HepG2 (cell line): ENCODE data around the gene SLC2A4. TPM values are rescaled to one million over a fixed set of nuclear protein-coding genes. Genes with fewer than 3 reads are reported as not detected.

Experiments used
- ARNT ChIP-seq: fragments of 450-650 bp; IDR thresholded peaks from 2 replicates; pipeline ENCODE4 v1.6.1; 2017
- BRCA1 ChIP-seq: sonication (generic); formaldehyde crosslinking; IDR thresholded peaks from 2 replicates; pipeline ENCODE4 v1.4.0; 2020; ENCODE audit warnings: missing genetic modification reagents
- FOSL1 ChIP-seq: sonication (generic); formaldehyde crosslinking; IDR thresholded peaks from 2 replicates; pipeline ENCODE4 v1.9.0; 2021; ENCODE audit warnings: missing genetic modification reagents, borderline replicate concordance
- FOXA3 ChIP-seq: IDR thresholded peaks from 2 replicates; pipeline ENCODE4 v1.6.1; 2016; ENCODE audit warnings: missing genetic modification reagents, missing compliant biosample characterization
- HMG20A ChIP-seq: IDR thresholded peaks from 2 replicates; pipeline ENCODE4 v1.6.1; 2016; ENCODE audit warnings: borderline replicate concordance
- HNRNPUL1 ChIP-seq: fragments of 200-400 bp; formaldehyde crosslinking; IDR thresholded peaks from 2 replicates; pipeline ENCODE4 v1.6.1; 2017; ENCODE audit warnings: low read depth, mild to moderate bottlenecking, low read length, moderate library complexity
- JUND ChIP-seq: sonication (generic); formaldehyde crosslinking; IDR thresholded peaks from 2 replicates; pipeline ENCODE4 v1.8.0; 2022; ENCODE audit warnings: mild to moderate bottlenecking, missing genetic modification reagents
- KLF12 ChIP-seq: sonication (generic); formaldehyde crosslinking; IDR thresholded peaks from 2 replicates; pipeline ENCODE4 v1.4.0; 2020; ENCODE audit warnings: missing genetic modification reagents, borderline replicate concordance
- NRL ChIP-seq: sonication (generic); formaldehyde crosslinking; IDR thresholded peaks from 2 replicates; pipeline ENCODE4 v1.5.0; 2020; ENCODE audit warnings: missing genetic modification reagents, mild to moderate bottlenecking, moderate library complexity, borderline replicate concordance
- REPIN1 ChIP-seq: sonication (generic); formaldehyde crosslinking; IDR thresholded peaks from 2 replicates; pipeline ENCODE4 v1.8.0; 2022; ENCODE audit warnings: missing genetic modification reagents, low read depth, mild to moderate bottlenecking, borderline replicate concordance
- SMARCC2 ChIP-seq: fragments of 450-650 bp; IDR thresholded peaks from 2 replicates; pipeline ENCODE4 v1.6.1; 2017; ENCODE audit warnings: antibody characterized with exemption, mild to moderate bottlenecking
- ZFP37 ChIP-seq: sonication (generic); formaldehyde crosslinking; IDR thresholded peaks from 2 replicates; pipeline ENCODE4 v1.4.0; 2020; ENCODE audit warnings: missing genetic modification reagents, borderline replicate concordance
- ZNF253 ChIP-seq: sonication (generic); formaldehyde crosslinking; IDR thresholded peaks from 2 replicates; pipeline ENCODE4 v1.8.0; 2022; ENCODE audit warnings: mild to moderate bottlenecking, missing genetic modification reagents, borderline replicate concordance
- ZNF333 ChIP-seq: sonication (generic); formaldehyde crosslinking; IDR thresholded peaks from 2 replicates; pipeline ENCODE4 v1.4.0; 2020; ENCODE audit warnings: mild to moderate bottlenecking, missing genetic modification reagents, borderline replicate concordance
- polyA plus RNA-seq, 8 experiments: library from polyadenylated mRNA; depleted of rRNA in 3 of 8; stranded (reverse) in 7 of 8; unstranded in 1 of 8; fragments of >200 nt; fragmentation: Illumina TruSeq in 4 of 8; extraction: Trizol in 4 of 8; gene quantifications; 2 replicates each; pipeline versions ENCODE4 v1.2.1 to v1.2.3, GENCODE V29; 2011 to 2016; ENCODE audit warnings: low read depth in 4 of 8, missing spikeins in 1 of 8, mixed read lengths in 1 of 8; ENCODE audit not compliant: insufficient read depth in 1 of 8
- total RNA-seq, 5 experiments: library from RNA; depleted of rRNA; stranded (reverse); fragments of >200 nt; fragmentation: Illumina TruSeq; extraction: Trizol; gene quantifications; 2 replicates each; pipeline ENCODE4 v1.2.3, GENCODE V29; 2016; ENCODE audit warnings: low read depth in 1 of 5
- TF ChIP-seq, protein P1 (sequence below): sonication (generic); formaldehyde crosslinking; IDR thresholded peaks from 2 replicates; pipeline ENCODE4 v1.5.1; 2020; ENCODE audit warnings: mild to moderate bottlenecking, missing genetic modification reagents, borderline replicate concordance
- TF ChIP-seq, protein P2 (sequence below): sonication (generic); formaldehyde crosslinking; IDR thresholded peaks from 2 replicates; pipeline ENCODE4 v1.4.0; 2020; ENCODE audit warnings: missing genetic modification reagents
- TF ChIP-seq, protein P3 (sequence below): sonication (generic); formaldehyde crosslinking; IDR thresholded peaks from 2 replicates; pipeline ENCODE4 v1.5.0; 2020; ENCODE audit warnings: missing genetic modification reagents
- TF ChIP-seq, protein P4 (sequence below): sonication (generic); formaldehyde crosslinking; IDR thresholded peaks from 2 replicates; pipeline ENCODE4 v1.8.0; 2022; ENCODE audit warnings: mild to moderate bottlenecking, missing genetic modification reagents, moderate library complexity
- TF ChIP-seq, protein P5 (sequence below): sonication (generic); formaldehyde crosslinking; IDR thresholded peaks from 2 replicates; pipeline ENCODE4 v1.4.0; 2020; ENCODE audit warnings: mild to moderate bottlenecking, missing genetic modification reagents

SLC2A4 gene
- total and polyA plus RNA-seq, 2 of the 13 experiments (the other 11 are each of a cell fraction or from before 2014, with no cell fraction given) = 4.9 to 5.8 TPM

DNA sequence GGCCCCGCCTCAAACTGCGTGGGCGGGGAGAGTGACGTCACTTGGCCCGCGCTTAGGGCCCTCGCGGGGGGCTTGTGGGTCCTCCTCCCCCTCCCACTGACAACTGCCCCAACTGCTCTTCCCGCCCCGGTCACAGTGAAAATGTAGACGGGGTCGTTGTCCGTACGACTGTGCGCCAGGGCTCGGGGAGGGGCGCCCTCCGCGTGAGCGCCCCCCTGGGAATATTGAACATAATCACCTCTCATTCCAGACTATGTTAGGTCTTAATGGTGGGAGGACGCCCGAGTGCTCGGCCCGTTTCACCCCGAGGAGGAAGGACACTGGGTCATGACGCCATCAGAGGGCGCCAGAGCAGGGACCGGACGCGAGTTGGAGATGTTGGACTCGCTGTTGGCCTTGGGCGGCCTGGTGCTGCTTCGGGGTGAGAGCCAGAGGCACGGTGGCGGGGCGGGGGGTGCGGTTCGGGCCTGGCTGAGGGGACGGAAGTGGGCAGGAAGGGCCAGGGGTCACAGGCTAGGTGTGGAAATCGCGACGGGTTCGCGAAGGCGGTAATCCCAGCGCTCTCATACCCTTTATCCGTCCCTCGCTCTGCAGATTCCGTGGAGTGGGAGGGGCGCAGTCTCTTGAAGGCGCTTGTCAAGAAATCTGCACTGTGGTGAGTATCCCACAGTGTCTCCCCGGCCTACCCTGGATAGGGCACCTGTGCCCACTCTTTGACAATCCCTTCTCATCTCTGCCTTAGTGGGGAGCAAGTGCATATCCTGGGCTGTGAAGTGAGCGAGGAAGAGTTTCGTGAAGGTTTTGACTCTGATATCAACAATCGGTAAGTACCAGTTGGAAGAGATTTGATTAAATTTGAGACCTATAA is 29.1 kb upstream of the SLC2A4 start, which contains the start of gene ELP5 (continued):
- TF ChIP-seq, protein P1, sequence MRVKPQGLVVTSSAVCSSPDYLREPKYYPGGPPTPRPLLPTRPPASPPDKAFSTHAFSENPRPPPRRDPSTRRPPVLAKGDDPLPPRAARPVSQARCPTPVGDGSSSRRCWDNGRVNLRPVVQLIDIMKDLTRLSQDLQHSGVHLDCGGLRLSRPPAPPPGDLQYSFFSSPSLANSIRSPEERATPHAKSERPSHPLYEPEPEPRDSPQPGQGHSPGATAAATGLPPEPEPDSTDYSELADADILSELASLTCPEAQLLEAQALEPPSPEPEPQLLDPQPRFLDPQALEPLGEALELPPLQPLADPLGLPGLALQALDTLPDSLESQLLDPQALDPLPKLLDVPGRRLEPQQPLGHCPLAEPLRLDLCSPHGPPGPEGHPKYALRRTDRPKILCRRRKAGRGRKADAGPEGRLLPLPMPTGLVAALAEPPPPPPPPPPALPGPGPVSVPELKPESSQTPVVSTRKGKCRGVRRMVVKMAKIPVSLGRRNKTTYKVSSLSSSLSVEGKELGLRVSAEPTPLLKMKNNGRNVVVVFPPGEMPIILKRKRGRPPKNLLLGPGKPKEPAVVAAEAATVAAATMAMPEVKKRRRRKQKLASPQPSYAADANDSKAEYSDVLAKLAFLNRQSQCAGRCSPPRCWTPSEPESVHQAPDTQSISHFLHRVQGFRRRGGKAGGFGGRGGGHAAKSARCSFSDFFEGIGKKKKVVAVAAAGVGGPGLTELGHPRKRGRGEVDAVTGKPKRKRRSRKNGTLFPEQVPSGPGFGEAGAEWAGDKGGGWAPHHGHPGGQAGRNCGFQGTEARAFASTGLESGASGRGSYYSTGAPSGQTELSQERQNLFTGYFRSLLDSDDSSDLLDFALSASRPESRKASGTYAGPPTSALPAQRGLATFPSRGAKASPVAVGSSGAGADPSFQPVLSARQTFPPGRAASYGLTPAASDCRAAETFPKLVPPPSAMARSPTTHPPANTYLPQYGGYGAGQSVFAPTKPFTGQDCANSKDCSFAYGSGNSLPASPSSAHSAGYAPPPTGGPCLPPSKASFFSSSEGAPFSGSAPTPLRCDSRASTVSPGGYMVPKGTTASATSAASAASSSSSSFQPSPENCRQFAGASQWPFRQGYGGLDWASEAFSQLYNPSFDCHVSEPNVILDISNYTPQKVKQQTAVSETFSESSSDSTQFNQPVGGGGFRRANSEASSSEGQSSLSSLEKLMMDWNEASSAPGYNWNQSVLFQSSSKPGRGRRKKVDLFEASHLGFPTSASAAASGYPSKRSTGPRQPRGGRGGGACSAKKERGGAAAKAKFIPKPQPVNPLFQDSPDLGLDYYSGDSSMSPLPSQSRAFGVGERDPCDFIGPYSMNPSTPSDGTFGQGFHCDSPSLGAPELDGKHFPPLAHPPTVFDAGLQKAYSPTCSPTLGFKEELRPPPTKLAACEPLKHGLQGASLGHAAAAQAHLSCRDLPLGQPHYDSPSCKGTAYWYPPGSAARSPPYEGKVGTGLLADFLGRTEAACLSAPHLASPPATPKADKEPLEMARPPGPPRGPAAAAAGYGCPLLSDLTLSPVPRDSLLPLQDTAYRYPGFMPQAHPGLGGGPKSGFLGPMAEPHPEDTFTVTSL (CRISPR knock-in tag) = no peak
- TF ChIP-seq HMG20A (CRISPR knock-in tag) = no peak
- TF ChIP-seq, protein P2, sequence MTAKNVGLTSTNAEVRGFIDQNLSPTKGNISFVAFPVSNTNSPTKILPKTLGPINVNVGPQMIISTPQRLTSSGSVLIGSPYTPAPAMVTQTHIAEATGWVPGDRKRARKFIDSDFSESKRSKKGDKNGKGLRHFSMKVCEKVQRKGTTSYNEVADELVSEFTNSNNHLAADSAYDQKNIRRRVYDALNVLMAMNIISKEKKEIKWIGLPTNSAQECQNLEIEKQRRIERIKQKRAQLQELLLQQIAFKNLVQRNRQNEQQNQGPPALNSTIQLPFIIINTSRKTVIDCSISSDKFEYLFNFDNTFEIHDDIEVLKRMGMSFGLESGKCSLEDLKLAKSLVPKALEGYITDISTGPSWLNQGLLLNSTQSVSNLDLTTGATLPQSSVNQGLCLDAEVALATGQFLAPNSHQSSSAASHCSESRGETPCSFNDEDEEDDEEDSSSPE = peak; percentile 53
- TF ChIP-seq ARNT = no peak
- TF ChIP-seq NRL = peak; percentile 89; the same call in 1 of the 2 replicates
- TF ChIP-seq SMARCC2 = no peak
- no peak for TF ChIP-seq KLF12 (CRISPR knock-in tag)
- TF ChIP-seq JUND (CRISPR knock-in tag) = no peak
- no peak; the same call in 1 of the 2 replicates for TF ChIP-seq FOSL1
- TF ChIP-seq, protein P3, sequence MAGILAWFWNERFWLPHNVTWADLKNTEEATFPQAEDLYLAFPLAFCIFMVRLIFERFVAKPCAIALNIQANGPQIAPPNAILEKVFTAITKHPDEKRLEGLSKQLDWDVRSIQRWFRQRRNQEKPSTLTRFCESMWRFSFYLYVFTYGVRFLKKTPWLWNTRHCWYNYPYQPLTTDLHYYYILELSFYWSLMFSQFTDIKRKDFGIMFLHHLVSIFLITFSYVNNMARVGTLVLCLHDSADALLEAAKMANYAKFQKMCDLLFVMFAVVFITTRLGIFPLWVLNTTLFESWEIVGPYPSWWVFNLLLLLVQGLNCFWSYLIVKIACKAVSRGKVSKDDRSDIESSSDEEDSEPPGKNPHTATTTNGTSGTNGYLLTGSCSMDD = no peak
- peak; percentile 74; the same call in 1 of the 2 replicates for TF ChIP-seq ZNF253 (CRISPR knock-in tag)
- TF ChIP-seq, protein P4, sequence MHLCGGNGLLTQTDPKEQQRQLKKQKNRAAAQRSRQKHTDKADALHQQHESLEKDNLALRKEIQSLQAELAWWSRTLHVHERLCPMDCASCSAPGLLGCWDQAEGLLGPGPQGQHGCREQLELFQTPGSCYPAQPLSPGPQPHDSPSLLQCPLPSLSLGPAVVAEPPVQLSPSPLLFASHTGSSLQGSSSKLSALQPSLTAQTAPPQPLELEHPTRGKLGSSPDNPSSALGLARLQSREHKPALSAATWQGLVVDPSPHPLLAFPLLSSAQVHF = no peak
- TF ChIP-seq ZFP37 (CRISPR knock-in tag) = no peak
- peak; percentile 68 for TF ChIP-seq REPIN1 (CRISPR knock-in tag)
- peak; percentile 87; the same call in 1 of the 2 replicates for TF ChIP-seq ZNF333
- TF ChIP-seq BRCA1 = no peak
- TF ChIP-seq, protein P5, sequence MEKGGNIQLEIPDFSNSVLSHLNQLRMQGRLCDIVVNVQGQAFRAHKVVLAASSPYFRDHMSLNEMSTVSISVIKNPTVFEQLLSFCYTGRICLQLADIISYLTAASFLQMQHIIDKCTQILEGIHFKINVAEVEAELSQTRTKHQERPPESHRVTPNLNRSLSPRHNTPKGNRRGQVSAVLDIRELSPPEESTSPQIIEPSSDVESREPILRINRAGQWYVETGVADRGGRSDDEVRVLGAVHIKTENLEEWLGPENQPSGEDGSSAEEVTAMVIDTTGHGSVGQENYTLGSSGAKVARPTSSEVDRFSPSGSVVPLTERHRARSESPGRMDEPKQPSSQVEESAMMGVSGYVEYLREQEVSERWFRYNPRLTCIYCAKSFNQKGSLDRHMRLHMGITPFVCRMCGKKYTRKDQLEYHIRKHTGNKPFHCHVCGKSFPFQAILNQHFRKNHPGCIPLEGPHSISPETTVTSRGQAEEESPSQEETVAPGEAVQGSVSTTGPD = no peak
- TF ChIP-seq FOXA3 (CRISPR knock-in tag) = peak; percentile 55
- no peak for TF ChIP-seq HNRNPUL1
